ENCODE data around the gene MYH6. TPM values are rescaled to one million over a fixed set of nuclear protein-coding genes. Genes with fewer than 3 reads are reported as not detected.

The MYH6 gene
- total RNA-seq, 2 donors from 2014 or later: 1.6 TPM; not detected in 1

GRCh38 chr14:23405096-23405495, 3.0 kb downstream of the MYH6 start:
- intact Hi-C loops (cut with DNase I): no loop called here
- no peak overlapping the region for H3K9ac ChIP-seq (ENCODE audit: low read depth in 2 of 2, low read length in 2 of 2)
- no peaks in the 10 kb centered on the region for H3K4me1 ChIP-seq
- H3K9me3 ChIP-seq: no peaks in the 10 kb centered on the region
- H3K27ac ChIP-seq: no peak overlapping the region
- no peaks in the 10 kb centered on the region for H3K27me3 ChIP-seq
- H3K36me3 ChIP-seq: no peaks in the 10 kb centered on the region
- DNase-seq: no peak
- H3K4me3 ChIP-seq: no peak overlapping the region
- no peak for TF ChIP-seq CTCF (IDR thresholded peaks at IDR 0.05)

DNA sequence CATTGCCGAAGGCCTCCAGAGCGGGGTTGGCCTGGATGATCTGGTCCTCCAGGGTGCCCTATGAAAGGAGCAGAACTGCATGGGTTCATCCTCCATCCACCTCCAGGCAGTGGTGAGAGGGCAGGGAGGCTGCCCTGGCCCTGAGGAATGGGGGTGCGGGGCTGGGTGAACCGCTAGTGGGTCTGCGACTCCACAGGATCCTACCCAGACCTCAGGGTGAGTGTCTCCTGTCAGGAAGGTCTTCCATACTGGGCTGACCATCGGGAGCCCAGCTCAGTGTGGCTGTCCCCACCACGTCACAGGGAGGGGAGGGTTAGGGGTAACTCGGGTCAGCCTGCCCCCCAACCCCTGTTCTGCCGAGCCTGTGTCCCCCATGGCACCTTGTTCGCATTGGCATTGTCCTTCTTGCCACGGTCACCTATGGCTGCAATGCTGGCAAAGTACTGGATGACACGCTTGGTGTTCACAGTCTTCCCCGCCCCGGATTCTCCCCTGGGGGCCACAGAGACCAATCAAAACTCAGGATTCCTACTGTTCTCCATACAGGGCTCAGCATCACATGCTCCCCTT, 3.7 kb downstream of the MYH6 start:
- intact Hi-C loops (cut with DNase I): no loop called here
- Histone ChIP-seq H3K9ac (ENCODE audit: low read depth in 2 of 2, low read length in 2 of 2) (no peak overlapping the region), H3K4me3 (no peak overlapping the region), H3K27ac (no peak overlapping the region), H3K36me3 (no peaks in the 10 kb centered on the region), H3K4me1 (no peaks in the 10 kb centered on the region), H3K27me3 (no peaks in the 10 kb centered on the region), H3K9me3 (no peaks in the 10 kb centered on the region)
- DNase-seq: no peak
- TF ChIP-seq CTCF (IDR thresholded peaks at IDR 0.05): no peak

DNA sequence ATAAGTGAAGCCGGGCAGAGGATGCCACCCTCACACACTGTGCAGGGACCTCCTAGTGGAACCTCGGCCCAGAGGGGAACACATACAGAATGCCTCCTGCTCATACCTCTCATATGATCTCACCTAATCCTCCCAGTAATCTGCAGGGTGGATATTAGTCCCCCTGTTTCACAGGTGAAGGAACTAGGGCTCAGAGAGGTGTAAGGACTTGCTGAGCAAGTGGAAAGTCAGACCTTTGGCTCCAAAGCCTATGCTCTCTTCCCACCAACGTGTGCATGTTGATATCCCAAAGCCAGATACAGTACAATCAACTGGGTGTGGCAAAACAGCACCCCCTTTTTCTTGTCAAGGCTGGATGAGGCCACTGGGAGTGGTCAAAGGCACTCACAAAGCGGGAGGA, 4.2 kb downstream of the MYH6 start:
- Histone ChIP-seq H3K27ac (no peak overlapping the region), H3K36me3 (no peaks in the 10 kb centered on the region), H3K4me3 (no peak overlapping the region), H3K4me1 (no peaks in the 10 kb centered on the region), H3K9me3 (no peaks in the 10 kb centered on the region), H3K27me3 (no peaks in the 10 kb centered on the region), H3K9ac (ENCODE audit: low read depth in 2 of 2, low read length in 2 of 2) (no peak overlapping the region)
- intact Hi-C loops (cut with DNase I): no loop called here
- TF ChIP-seq CTCF (IDR thresholded peaks at IDR 0.05): no peak
- no peak for DNase-seq

GRCh38 chr14:23403139-23403438, 5.0 kb downstream of the MYH6 start:
- no peak overlapping the region for H3K4me3 ChIP-seq
- no peaks in the 10 kb centered on the region for H3K4me1 ChIP-seq
- H3K36me3 ChIP-seq: no peaks in the 10 kb centered on the region
- no peak for TF ChIP-seq CTCF (IDR thresholded peaks at IDR 0.05)
- H3K27me3 ChIP-seq: no peaks in the 10 kb centered on the region
- no peak overlapping the region for H3K27ac ChIP-seq
- no peak overlapping the region for H3K9ac ChIP-seq (ENCODE audit: low read depth in 2 of 2, low read length in 2 of 2)
- H3K9me3 ChIP-seq: no peaks in the 10 kb centered on the region
- DNase-seq: no peak
- intact Hi-C loops (cut with DNase I): no loop called here

DNA sequence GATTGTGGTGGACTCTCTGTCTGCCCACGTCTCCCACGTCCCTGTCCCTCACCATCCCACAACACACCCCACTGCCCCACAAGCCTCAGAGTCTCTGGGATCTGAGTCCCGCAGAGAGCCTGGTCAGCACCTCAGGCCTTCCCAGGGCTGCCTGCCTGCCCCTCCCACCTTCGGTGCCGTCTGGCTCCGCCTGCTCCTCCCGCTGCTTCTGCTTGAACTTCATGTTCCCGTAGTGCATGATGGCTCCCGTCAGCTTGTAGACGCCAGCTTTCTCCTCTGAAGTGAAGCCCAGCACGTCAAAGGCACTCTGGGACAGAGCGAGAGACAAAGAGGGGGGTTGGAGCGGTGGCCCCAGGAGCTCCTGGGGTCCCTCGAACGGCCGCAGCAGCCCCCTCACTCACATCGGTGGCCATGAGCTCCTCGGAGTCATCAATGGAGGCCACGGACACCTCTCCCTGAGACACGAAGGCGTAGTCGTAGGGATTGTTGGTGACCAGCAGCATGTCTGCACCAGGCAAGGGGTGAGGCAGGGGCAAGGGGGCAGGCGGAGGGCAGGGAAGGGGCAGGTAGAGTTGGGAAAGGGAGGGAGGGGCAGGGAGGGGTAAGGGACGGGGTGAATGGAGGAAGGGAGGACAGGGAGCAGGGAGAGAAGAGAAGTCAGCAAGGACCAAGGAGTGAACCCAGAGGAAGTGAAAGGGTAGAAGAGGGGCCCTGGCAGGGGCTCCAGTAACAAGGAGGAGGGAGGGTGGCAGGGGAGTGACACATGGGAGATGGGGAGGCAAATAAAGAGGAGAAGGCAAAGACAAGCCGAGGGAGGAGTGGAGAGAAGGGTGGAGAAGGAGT, 5.6 kb downstream of the MYH6 start:
- TF ChIP-seq CTCF (IDR thresholded peaks at IDR 0.05): no peak
- Histone ChIP-seq H3K4me3 (no peak overlapping the region), H3K27me3 (no peaks in the 10 kb centered on the region), H3K9ac (ENCODE audit: low read depth in 2 of 2, low read length in 2 of 2) (no peak overlapping the region), H3K4me1 (no peaks in the 10 kb centered on the region), H3K27ac (no peak overlapping the region), H3K9me3 (no peaks in the 10 kb centered on the region), H3K36me3 (no peaks in the 10 kb centered on the region)
- intact Hi-C loops (cut with DNase I): no loop called here
- no peak for DNase-seq
